Fibroblast of skin of back (primary cell): ENCODE results near the gene ACVR1.
"Not testable (repeated sequence)": the region's sequence is repeated elsewhere in the genome, so short reads cannot be mapped to it uniquely, and the experiment has no call there.

ENCODE experiments used
- DNase-seq: peaks from one replicate; pipeline ENCODE4 v3.0.0-alpha.2; 2013

ACVR1 gene

DNA sequence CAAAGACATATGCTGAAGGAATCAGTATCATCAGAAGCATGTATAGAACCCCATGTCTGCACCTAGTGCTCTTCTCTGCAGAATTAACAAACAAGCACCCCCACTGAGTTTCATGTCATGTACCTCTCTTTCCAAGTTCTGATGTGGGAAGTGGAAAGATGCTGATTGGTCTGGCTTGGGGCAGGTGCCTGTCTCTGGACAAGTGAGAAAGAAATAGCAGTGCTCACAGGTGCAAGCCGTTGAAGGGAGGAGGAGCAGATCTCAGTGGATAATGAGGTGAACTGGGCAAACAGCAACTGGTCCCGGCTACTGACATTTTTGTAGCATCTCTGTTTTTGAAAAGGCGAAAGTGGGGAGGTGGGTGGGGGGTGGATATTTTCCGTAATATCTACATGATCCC, 17.5 kb upstream of the ACVR1 start:
- DNase-seq = no peak

DNA sequence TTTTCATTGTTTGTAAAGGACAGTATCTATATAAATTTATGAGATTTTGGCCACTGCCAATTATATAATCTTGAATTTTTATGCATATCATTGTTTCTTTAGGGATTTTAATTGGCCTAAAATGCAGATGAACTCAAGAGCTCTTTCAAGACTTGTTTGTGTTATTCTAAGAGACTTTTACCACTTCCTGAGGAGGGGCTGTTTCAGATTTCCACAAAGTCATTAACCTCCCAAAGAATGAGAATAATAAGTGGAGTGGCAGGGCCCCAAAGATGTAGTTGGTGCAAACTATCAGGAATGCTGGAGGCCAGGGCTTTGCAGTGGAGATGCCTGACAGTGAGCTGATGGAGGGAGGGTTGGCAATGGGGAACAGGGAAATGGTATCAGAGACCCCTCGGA, 15.5 kb upstream of the ACVR1 start:
- no peak for DNase-seq

DNA sequence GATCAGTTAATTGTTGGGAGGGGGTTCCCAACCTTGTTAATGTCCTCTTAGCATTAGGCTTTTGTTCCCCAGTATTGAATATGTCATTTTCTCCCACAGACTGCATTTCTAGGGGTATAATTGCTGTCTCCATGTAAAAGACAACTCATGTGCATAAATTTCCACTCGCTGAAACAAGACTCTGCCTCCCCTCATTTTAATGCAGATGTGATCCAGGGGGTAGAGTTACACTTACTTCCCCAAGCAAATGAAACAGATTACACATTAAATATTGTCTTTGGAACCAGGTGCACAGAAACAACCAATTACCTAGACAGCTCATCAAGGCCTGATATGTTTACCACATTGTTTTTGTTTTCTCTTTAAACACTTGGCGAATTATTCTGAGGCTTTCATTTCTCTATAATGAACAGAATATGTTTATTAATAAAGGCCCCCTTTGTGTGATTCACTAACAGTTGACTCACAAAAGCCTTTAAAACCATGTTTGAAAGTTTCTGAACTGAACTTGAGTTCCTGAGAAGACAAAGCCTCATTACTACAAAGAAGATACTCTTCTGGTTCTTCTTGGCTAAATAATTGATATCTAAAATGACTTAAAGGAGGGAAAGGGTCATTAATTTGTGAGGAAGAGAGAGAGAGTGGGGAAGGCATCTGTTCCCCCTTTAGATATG, 15.0 kb upstream of the ACVR1 start:
- no peak for DNase-seq

DNA sequence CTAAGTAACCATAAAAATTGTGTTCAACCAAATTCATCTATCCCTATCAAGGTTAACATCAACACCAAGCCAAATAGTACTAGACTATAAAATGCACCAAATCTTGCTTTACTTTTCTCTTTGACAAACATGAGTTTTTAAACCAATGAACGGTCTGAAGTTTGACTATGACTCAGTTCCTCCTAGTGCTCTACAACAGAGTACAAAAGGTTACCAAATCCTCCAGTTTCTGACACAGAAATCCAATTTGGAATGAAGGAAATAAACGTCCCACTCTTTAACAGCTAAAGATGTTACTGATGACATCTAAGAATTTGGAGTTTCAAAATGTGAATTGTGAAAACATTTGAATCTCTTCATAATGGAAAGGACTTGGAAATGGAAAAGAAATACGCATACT, 11.8 kb upstream of the ACVR1 start:
- no peak for DNase-seq

DNA sequence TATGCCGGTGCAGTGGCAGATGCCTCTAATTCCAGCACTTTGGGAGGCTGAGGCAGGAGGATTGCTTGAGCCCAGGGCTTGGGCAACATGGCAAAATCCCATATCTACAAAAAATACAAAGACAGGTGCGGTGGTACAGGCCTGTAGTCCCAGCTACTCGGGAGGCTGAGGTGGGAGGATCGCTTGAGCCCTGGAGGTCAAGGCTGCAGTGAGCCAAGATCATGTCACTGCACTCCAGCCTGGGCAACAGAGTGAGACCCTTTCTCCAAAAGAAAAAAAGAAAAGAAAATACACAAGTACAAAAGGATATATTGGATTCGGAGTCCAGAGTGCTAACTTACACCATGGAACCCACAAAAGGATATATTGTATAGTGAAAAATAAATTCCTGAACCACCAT, 8.4 kb upstream of the ACVR1 start:
- DNase-seq = not testable (repeated sequence)

DNA sequence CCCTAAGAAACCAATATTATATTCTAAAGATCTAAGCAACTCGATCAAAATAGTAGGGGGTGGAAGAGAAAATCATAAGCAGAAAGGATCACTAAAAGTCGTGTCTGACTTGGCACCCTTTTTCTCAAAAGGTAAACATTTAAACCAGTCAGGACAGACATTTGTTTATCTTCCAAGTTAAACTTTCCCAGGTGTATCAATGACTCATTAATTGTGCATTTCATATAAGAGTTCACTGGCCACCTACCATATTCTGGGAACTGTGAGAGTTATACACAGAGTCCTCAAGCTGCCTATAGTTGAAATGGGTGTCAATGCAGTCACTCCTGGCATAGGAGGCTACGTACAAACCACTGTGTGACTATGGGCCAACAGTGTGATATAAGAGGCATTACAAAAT, 4.8 kb upstream of the ACVR1 start:
- no peak for DNase-seq

DNA sequence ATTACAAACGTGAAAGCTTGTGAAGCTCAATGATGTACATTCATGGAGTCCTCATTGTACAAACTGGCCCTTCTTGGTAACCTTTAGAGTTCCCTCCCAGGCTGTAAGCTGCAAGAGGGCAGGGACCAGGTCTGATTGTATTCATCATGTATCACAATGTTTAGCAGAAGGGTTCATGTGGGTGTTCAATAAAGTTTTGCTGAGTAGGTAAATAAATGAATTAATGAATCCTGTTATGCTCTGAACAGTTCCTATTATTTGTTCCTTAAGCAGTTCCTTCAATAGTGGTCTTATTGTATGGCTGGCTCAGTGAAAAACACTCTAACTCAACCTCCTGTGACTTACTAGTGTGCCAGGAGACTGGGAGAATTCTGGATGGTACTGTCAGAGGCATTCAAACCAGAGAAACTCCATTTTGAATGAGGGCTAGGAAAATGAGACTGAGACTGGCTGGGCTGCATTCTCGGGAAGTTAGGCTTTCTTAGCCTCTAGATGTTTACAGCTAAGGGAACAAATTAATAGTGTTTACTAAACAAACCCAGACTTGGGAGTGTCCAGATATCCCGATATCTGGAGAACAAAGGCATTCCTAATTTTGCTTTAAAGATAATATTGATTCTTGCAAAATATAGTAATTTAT, 1.8 kb upstream of the ACVR1 start:
- DNase-seq = no peak

DNA sequence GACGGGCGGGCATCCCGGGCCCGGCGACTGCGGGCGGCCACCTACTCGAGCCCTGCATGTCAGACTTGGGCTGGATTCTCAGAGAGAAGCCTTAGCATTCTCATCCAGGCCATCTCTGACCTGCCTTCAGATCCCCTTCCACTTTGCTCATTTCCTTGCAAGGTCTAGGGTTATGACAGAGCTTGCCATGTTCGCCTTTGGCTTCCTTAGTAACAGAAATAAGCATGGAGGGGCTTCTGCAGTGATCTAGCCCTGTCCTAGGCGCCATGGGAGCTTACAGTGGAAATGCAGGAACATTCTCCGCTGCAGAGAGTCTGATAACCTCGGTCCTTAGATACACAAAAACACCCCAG, 632 bp upstream of the ACVR1 start:
- no peak for DNase-seq

DNA sequence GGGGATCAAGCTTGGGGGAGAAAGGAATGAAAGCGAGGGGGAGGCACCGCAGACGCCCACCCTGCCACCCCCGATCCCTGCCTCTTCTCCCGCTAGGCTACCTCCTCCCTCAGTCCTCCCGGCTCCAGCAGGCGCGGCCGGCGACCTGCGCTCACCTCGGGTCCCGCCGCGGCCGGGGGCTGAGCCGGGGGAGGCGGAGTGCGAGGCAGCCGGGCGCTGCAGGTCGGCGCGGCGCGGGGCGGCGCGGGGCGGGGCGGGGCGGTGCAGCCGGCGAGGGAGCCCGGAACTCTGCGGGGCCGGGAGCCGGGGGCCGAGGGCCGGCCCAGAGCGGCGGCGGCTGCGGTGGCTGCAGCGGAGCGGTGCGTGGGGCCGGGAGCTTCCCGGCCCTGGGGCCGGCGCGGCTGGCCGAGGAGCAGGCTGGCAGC, 477 bp downstream of the ACVR1 start:
- no peak for DNase-seq

DNA sequence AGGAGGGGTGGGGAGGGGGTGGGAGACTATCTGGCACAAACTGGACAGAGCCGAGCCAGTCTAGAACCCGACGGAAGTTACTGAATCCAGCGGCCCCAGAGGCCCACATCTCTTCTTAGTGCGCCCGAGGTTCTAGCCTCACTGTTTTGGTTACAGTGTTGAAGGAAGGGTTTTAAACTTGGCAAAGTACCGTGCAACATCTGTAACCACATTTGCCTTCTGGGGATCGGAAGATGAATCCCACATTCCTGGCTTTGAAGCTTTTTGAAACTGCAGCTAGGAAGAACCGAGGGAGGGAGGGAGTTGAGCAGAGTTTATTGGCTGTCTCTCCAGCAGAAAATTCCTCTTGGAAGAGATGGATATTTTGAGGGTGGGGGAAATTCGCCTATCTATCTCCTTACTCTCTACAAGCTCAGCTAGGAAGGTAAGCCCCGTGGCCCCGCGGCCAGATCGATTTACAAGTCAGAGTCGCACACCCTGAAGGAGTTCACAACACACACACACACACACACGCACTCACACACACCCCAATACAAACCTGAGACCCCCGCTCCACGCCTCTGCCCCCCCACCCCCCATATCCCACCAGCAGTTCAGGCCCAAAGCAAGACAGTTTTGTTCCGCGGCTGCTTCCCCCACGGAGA, 1.0 kb downstream of the ACVR1 start:
- peak; percentile 87 for DNase-seq

DNA sequence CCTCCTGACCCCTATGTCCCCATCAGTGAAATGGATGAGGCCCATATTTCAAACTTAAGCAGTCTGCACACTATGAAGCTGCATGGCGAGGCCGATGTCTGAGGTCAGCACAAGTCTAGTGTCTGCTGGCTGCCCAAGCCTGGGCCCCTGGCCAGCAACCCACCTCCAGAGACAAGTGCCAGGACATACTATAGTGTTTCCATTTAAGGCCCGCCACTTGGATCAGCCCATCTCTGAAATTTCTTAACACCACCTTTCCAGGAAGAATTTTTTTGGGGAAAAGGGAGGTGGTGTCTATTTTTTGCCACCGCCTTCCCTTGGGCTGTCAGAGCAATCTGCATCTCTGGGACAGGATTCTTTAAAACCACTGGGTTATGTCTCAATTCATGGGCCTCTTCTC, 1.8 kb downstream of the ACVR1 start:
- DNase-seq = no peak

DNA sequence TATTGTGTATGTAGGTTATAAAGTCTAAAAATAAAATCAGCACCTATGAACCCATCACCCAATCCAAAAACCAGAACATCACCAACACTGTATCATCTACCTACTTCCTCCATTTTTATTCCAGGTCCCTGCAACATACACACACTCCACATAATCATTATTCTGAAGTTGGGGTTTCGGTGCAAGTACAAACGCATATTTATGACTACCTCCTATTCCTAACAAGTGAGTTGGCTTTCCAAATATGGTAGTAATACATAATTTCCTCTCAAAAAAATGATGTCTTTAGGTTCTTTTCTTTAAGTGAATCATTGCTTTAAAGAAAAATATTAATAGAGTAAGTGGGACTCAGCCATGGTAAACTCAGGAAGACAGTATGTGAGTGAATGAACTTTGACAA, 3.3 kb downstream of the ACVR1 start:
- DNase-seq = peak; percentile 22

DNA sequence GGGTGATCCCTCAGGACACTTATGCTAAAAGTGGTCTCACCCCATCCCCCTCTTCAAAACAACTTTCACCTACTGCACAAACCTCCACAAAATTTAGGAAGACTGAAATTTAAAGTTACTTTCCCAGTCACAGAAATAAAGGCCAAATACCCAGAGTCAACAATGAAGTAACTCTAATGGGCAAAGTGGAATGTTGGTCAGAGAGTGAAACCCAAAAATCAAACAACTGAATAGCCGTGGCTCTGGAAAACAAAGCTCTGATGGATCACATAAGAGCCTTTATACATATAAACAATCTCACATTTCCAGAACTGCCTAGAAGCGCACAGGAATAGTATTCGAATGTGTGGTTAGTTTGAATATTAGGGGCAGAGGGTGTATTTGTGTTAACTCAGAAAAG, 4.7 kb downstream of the ACVR1 start:
- no peak for DNase-seq

DNA sequence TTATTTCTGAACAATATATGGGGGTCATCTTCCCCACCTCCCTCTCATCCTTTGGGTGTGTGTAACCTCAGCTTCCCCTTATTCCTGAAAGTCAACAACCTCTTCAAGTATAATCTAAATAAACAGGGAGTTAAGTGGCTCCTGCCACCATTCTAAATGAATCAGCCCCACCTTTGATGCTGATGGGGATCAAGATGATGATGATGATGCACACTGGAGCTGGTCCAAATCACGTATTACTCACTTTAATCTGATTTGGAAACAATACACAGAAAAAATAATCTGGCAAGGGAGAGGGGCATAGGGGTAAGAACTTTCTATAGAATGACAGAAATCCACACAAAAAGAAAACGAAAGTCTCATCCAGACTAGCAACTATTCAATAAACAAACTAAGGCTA, 7.1 kb downstream of the ACVR1 start:
- DNase-seq = no peak

DNA sequence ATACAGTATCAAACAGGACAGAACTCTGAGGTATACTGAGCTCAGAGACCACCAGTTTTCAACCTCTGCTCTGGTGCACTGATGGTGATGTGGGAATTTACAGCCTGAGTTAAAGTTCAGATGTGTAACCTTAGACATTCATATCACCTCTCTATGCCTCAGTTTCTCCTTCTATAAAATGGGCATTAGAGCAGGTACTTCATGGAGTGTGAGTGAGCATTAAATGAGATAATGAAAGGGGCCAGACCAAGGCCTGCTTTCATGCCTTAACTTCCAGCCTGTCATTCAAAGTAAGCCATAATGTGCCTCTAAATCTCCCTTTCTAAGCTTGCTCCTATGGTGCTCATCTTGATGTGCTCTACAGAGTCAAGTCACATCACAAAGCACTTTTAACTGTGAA, 8.4 kb downstream of the ACVR1 start:
- DNase-seq = no peak

DNA sequence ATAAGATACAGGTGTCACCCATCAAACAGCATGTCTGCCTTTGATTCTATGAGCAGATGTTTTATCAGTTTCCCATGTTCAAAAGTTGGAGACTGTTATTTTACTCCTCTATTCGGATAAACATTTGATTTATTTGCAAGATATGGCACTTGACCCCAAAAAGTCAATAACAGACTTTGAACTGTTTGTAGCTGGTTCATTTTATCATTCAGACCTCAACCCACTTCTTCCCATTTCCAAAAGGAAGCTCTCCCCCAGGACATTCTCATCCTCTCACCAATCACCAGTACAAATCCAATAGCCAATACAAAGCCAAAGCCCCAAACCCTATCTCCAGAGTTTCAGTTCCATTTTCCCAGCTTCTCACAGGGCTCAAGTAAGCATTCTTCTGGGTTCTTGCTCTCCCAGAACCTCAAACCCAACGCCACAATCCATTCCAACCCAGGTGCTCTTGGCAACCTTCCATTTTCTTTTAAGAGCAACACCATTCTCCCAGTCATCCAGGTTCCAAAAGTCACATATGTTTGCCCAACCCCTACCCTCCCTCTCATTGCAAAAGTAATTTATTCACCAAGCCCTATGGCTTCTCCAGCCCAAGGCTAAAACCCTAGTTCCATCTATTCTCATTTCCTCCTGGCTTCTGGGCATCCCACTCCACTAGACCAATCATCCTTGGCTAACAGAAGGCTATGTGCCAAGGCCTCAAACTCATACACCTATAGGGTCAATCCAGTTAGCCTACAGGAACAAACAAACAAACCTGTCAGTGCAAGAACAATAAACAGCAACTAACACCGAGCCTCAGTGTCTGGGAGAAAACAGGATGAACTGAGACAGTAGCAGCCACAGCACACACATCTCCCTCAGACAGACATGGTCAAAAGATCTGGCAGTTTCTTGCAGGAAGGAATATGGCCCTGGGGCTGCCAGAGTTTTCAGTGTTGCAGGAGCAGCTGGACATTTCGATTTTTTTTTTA, 9.2 kb downstream of the ACVR1 start:
- DNase-seq = no peak

DNA sequence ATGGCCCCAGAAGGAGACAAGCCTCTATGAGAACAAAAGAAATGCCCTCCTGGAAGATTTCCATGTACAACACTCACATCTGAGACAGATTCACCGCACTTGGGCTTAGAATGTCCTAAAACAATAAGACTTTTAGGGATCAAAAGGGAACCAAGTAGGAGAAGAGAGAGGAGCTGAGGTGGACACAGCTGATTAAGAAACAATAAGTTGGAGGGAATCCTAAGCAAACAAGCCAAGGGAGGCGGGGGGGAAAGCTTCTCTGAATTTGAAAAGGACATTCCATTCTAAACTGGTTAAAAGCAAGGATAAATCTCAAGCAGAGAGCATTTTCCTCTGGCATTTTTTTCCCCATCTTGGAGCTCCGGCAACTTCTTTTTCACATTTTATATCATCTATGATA, 9.9 kb downstream of the ACVR1 start:
- peak; percentile 65 for DNase-seq

DNA sequence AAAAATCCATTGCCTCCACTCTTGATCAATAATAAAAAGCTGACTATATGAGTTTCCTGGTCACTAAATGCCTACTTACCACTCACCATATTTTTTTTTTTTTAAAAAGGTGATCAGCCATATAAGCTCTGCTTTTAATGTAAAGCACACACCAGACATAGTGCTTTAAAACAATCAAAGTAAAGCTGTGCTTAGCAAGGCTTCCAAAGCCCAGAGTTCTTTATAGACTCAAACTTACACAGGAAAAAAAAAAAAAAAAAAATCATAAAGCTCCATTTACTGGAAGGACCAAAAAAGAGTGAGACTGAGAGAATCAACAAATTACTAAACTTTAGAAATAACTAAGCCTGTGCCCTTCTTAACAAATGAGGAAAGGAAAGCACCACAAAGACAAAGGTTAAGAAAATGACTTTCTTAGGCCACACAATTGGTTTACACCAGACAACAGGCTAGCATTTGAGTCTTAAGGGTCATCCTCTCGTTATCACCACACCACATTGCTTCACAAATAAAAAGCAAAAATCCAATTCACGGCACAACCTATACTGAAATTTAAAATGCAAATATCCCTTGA, 11.2 kb downstream of the ACVR1 start:
- DNase-seq = no peak

DNA sequence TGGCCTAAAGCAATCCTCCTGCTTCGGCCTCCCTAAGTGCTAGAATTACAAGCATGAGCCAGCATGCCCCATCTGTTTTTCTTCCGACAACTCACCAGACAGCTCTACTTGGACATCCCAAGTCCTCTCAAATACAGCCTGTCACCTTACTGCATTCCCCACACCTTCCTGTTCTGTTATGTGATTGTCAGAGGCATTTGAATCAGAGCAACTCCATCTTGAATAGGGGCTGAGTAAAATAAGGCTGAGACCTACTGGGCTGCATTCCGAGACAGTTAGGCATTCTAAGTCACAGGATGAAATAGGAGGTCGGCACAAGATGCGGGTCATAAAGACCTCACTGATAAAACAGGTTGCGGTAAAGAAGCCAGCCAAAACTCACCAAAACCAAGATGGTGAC, 17.3 kb downstream of the ACVR1 start:
- DNase-seq = no peak

DNA sequence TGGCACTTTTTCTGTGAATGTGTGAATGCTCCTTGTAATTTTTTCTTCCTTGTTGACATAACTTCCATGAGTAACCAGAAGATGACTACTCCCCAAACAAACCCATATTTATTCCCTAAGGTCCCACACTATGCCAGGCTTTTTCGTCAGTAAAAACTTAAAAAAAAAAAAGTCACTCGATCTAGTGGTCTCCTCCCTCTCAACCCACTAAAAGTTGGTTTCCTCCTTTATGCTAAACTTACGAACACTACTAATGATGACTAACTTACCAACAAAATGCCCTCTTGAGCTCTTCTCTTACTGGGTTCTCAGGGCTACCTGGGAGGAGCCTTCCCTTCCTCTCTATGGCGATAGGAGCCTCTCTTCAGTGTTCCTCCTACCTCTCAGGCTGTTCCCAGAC, 18.2 kb downstream of the ACVR1 start:
- DNase-seq = peak; percentile 81

DNA sequence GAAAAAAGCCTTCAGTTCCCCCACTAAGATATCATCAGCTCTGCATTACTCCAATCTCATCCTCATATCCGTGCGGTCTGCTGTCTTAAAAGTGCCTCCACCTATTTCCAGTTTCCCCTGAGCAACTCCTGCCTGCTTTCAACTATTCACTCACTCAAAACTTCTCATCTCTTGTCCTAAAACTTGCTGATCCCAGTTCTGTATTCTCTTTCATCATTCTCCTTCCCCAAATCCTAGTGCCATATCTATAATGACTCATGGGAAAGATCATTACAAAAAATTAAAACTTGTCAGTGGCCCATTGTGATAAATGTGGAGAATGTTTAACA, 20.0 kb downstream of the ACVR1 start:
- peak; percentile 39 for DNase-seq

DNA sequence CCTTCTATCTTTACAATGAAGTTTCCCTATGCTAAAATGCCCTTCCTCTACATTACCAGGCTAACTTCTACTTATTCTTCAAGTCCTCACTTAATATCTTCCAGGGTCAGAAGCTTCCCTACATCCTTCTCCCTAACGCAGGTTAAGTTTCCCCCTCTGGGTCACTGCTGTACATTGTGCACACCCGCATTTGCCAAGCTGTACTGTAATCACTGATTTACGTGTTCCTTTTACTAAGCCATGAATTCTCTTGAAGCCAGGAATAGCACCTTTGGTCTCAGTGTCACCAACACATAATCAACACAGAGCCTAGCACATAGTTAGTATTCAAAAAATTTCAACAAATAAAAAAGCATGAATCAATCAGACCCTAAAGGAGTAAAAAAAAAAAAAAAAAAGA, 22.3 kb downstream of the ACVR1 start:
- DNase-seq = no peak

DNA sequence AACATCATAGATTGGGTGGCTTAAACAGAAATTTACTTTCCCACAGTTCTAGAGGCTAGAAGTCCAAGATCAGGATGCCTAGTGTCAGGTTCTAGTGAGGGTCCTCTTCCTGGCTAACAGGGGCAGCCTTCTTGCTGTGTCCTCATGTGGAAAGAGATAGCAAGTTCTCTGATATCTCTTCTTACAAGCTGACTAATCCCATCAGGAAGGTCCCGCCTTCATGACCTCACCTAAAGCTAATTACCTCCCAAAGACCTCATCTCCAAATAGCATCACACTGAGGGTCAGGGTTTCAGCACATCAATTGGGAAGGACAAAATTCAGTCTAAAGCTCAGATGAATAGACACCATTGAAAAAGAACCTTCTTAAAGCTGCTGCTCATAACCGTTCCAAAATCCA, 22.9 kb downstream of the ACVR1 start:
- no peak for DNase-seq
